Uterus (tissue), 2 donors: Measurements from ENCODE around the gene BRD7.

Experiments used
- CTCF ChIP-seq, 4 experiments: fragments of 200-600 bp in 2 of 4; fragments of 450-650 bp in 2 of 4; sonication (generic) in 2 of 4; IDR thresholded peaks; one replicate each; pipeline ENCODE4 v1.5.1; 2016 to 2019; ENCODE audit warnings: antibody characterized with exemption in 4 of 4, mild to moderate bottlenecking in 2 of 4, moderate library complexity in 1 of 4
- POLR2A ChIP-seq, 2 donors: fragments of 450-650 bp; IDR thresholded peaks; one replicate each; pipeline ENCODE4 v1.6.1; 2016; ENCODE audit warnings: antibody characterized with exemption in 2 of 2, mild to moderate bottlenecking in 1 of 2, moderate library complexity in 1 of 2

GRCh38 chr16:50326264-50326663 is 42.5 kb downstream of the BRD7 start:
- no peak for TF ChIP-seq POLR2A (IDR thresholded peaks at IDR 0.05)
- TF ChIP-seq CTCF (IDR thresholded peaks at IDR 0.05), result no peak
